ENCODE data around the gene CDH13.

CDH13 gene

GRCh38 chr16:82741073-82741615, 114.4 kb downstream of the CDH13 start:
- Mint-ChIP-seq H3K9me3 (no peaks in the 10 kb centered on the region), H3K27ac (no peak overlapping the region), H3K27me3 (peaks cover 6% of the 10 kb centered on the region), H3K4me1 (ENCODE audit: low read depth) (no peaks in the 10 kb centered on the region), H3K4me3 (no peak overlapping the region), H3K36me3 (ENCODE audit: low read depth) (no peaks in the 10 kb centered on the region)
- no peak for DNase-seq

- no peak for DNase-seq
- H3K27ac Mint-ChIP-seq, result no peak overlapping the region
- peaks cover 15% of the 10 kb centered on the region for H3K27me3 Mint-ChIP-seq
- H3K9me3 Mint-ChIP-seq, result no peaks in the 10 kb centered on the region
- H3K4me1 Mint-ChIP-seq (ENCODE audit: low read depth), result no peaks in the 10 kb centered on the region
- no peaks in the 10 kb centered on the region for H3K36me3 Mint-ChIP-seq (ENCODE audit: low read depth)
- H3K4me3 Mint-ChIP-seq, result no peak overlapping the region
Measured at GRCh38 chr16:82744958-82745357, 118.2 kb downstream of the CDH13 start.

- Mint-ChIP-seq H3K27ac (no peak overlapping the region), H3K4me1 (ENCODE audit: low read depth) (no peaks in the 10 kb centered on the region), H3K27me3 (peaks cover 16% of the 10 kb centered on the region), H3K9me3 (no peaks in the 10 kb centered on the region), H3K4me3 (no peak overlapping the region), H3K36me3 (ENCODE audit: low read depth) (no peaks in the 10 kb centered on the region)
- no peak for DNase-seq
Measured at GRCh38 chr16:82748026-82748425, 121.3 kb downstream of the CDH13 start.

GRCh38 chr16:82750068-82750467, 123.3 kb downstream of the CDH13 start:
- no peak for DNase-seq
- H3K9me3 Mint-ChIP-seq, result no peaks in the 10 kb centered on the region
- no peaks in the 10 kb centered on the region for H3K36me3 Mint-ChIP-seq (ENCODE audit: low read depth)
- H3K4me1 Mint-ChIP-seq (ENCODE audit: low read depth), result no peaks in the 10 kb centered on the region
- H3K27me3 Mint-ChIP-seq, result peaks cover 14% of the 10 kb centered on the region
- H3K27ac Mint-ChIP-seq, result no peak overlapping the region
- H3K4me3 Mint-ChIP-seq, result no peak overlapping the region

GRCh38 chr16:82751020-82751419, 124.3 kb downstream of the CDH13 start:
- Mint-ChIP-seq H3K27ac (no peak overlapping the region), H3K4me1 (ENCODE audit: low read depth) (no peaks in the 10 kb centered on the region), H3K4me3 (no peak overlapping the region), H3K27me3 (peaks cover 14% of the 10 kb centered on the region), H3K36me3 (ENCODE audit: low read depth) (no peaks in the 10 kb centered on the region), H3K9me3 (no peaks in the 10 kb centered on the region)
- no peak for DNase-seq

GRCh38 chr16:82752172-82752571, 125.4 kb downstream of the CDH13 start:
- H3K36me3 Mint-ChIP-seq (ENCODE audit: low read depth), result no peaks in the 10 kb centered on the region
- peaks cover 14% of the 10 kb centered on the region for H3K27me3 Mint-ChIP-seq
- H3K4me3 Mint-ChIP-seq, result no peak overlapping the region

GRCh38 chr16:82753821-82754220, 127.1 kb downstream of the CDH13 start:
- Mint-ChIP-seq H3K27ac (no peak overlapping the region), H3K9me3 (no peaks in the 10 kb centered on the region), H3K4me3 (no peak overlapping the region), H3K4me1 (ENCODE audit: low read depth) (no peaks in the 10 kb centered on the region), H3K36me3 (ENCODE audit: low read depth) (no peaks in the 10 kb centered on the region), H3K27me3 (peaks cover 12% of the 10 kb centered on the region)
- no peak for DNase-seq

More at GRCh38 chr16:82752172-82752571, 125.4 kb downstream of the CDH13 start:
- Mint-ChIP-seq H3K9me3 (no peaks in the 10 kb centered on the region), H3K27ac (no peak overlapping the region), H3K4me1 (ENCODE audit: low read depth) (no peaks in the 10 kb centered on the region)
- DNase-seq, result no peak

GRCh38 chr16:82754716-82755513, 128.1 kb downstream of the CDH13 start:
- Mint-ChIP-seq H3K9me3 (no peaks in the 10 kb centered on the region), H3K4me1 (ENCODE audit: low read depth) (no peaks in the 10 kb centered on the region), H3K36me3 (ENCODE audit: low read depth) (no peaks in the 10 kb centered on the region), H3K27me3 (peaks cover 5% of the 10 kb centered on the region), H3K4me3 (no peak overlapping the region), H3K27ac (no peak overlapping the region)
- no peak for DNase-seq

- H3K27me3 Mint-ChIP-seq, result no peaks in the 10 kb centered on the region
- H3K4me3 Mint-ChIP-seq, result no peak overlapping the region
- H3K27ac Mint-ChIP-seq, result no peak overlapping the region
- no peak for DNase-seq
- H3K36me3 Mint-ChIP-seq (ENCODE audit: low read depth), result no peaks in the 10 kb centered on the region
- no peaks in the 10 kb centered on the region for H3K9me3 Mint-ChIP-seq
- no peaks in the 10 kb centered on the region for H3K4me1 Mint-ChIP-seq (ENCODE audit: low read depth)
Measured at GRCh38 chr16:82755570-82756282, 129.0 kb downstream of the CDH13 start.

- no peaks in the 10 kb centered on the region for H3K9me3 Mint-ChIP-seq
- no peak overlapping the region for H3K4me3 Mint-ChIP-seq
- no peaks in the 10 kb centered on the region for H3K27me3 Mint-ChIP-seq
- no peaks in the 10 kb centered on the region for H3K36me3 Mint-ChIP-seq (ENCODE audit: low read depth)
- no peaks in the 10 kb centered on the region for H3K4me1 Mint-ChIP-seq (ENCODE audit: low read depth)
- no peak for DNase-seq
- no peak overlapping the region for H3K27ac Mint-ChIP-seq
Measured at GRCh38 chr16:82756283-82756599, 129.5 kb downstream of the CDH13 start.

GRCh38 chr16:82758406-82758805, 131.6 kb downstream of the CDH13 start:
- Mint-ChIP-seq H3K9me3 (no peaks in the 10 kb centered on the region), H3K27me3 (no peaks in the 10 kb centered on the region), H3K36me3 (ENCODE audit: low read depth) (no peaks in the 10 kb centered on the region), H3K4me3 (no peak overlapping the region), H3K27ac (no peak overlapping the region), H3K4me1 (ENCODE audit: low read depth) (peaks cover 4% of the 10 kb centered on the region)
- no peak for DNase-seq

GRCh38 chr16:82758904-82759303, 132.1 kb downstream of the CDH13 start:
- Mint-ChIP-seq H3K27ac (no peak overlapping the region), H3K4me3 (no peak overlapping the region), H3K4me1 (ENCODE audit: low read depth) (peaks cover 4% of the 10 kb centered on the region), H3K27me3 (no peaks in the 10 kb centered on the region), H3K9me3 (no peaks in the 10 kb centered on the region), H3K36me3 (ENCODE audit: low read depth) (no peaks in the 10 kb centered on the region)
- no peak for DNase-seq

- Mint-ChIP-seq H3K4me3 (no peak overlapping the region), H3K4me1 (ENCODE audit: low read depth) (peaks cover 4% of the 10 kb centered on the region), H3K9me3 (no peaks in the 10 kb centered on the region), H3K27me3 (peaks cover 5% of the 10 kb centered on the region), H3K36me3 (ENCODE audit: low read depth) (no peaks in the 10 kb centered on the region), H3K27ac (no peak overlapping the region)
- DNase-seq, result no peak
Measured at GRCh38 chr16:82761236-82761635, 134.5 kb downstream of the CDH13 start.

- Mint-ChIP-seq H3K27me3 (peaks cover 8% of the 10 kb centered on the region), H3K27ac (no peak overlapping the region), H3K4me3 (no peak overlapping the region), H3K36me3 (ENCODE audit: low read depth) (no peaks in the 10 kb centered on the region), H3K9me3 (no peaks in the 10 kb centered on the region), H3K4me1 (ENCODE audit: low read depth) (peaks cover 4% of the 10 kb centered on the region)
- DNase-seq, result no peak
Measured at GRCh38 chr16:82761858-82762257, 135.1 kb downstream of the CDH13 start.

- Mint-ChIP-seq H3K4me3 (no peak overlapping the region), H3K4me1 (ENCODE audit: low read depth) (peaks cover 4% of the 10 kb centered on the region), H3K36me3 (ENCODE audit: low read depth) (no peaks in the 10 kb centered on the region), H3K27ac (no peak overlapping the region), H3K9me3 (no peaks in the 10 kb centered on the region), H3K27me3 (peaks cover 17% of the 10 kb centered on the region)
- no peak for DNase-seq
Measured at GRCh38 chr16:82763371-82763770, 136.6 kb downstream of the CDH13 start.

All from activated T-cell treated with anti-CD3 and anti-CD28 coated beads, Interleukin-2, amount 50 U/mL, for 24 hours (primary cell).